Measurements from ENCODE around the gene AK9. TPM values are rescaled to one million over a fixed set of nuclear protein-coding genes. Genes with fewer than 3 reads are reported as not detected.

Gene AK9
- total and polyA plus RNA-seq, 2 of the 4 experiments (the other 2 are of a cell fraction), result 1.7 to 1.8 TPM

DNA sequence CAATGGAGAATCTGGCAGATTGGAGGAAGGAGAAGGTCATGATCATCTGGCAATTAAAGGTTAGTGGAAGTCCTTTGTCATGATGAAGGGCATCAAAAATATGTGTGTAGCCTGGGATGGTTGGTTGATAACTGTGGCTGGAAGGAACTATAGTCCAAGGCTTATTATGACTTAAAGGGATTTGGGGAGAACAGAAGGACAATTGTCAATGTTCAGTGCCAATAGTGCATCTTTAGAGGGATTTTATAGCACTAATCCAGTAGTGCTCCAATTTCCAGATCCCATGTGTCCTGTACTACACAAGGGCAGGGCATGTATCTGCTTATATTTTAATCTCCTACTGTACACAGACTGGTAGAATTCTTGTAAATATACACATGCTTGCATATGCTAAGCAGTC, 203.0 kb downstream of the AK9 start:
- Histone ChIP-seq H4K20me1 (ENCODE audit: insufficient read depth, low read length) (no peaks in the 10 kb centered on the region), H3K36me3 (ENCODE audit: control insufficient read depth, insufficient read depth, low read length) (no peaks in the 10 kb centered on the region), H4K91ac (ENCODE audit: insufficient read depth, low read depth, low read length) (no peak overlapping the region), H3K23ac (ENCODE audit: low read depth, low read length) (no peak overlapping the region), H2AFZ (replicated peaks; ENCODE audit: low read length, poor library complexity) (no peak overlapping the region), H3K18ac (ENCODE audit: low read depth, low read length) (no peak overlapping the region), H2BK20ac (ENCODE audit: low read depth, low read length) (no peak overlapping the region), H3K27me3 (ENCODE audit: control insufficient read depth, insufficient read depth, low read length) (peaks cover under 1% of the 10 kb centered on the region), H4K5ac (ENCODE audit: low read depth, low read length) (no peak overlapping the region), H2BK120ac (ENCODE audit: low read depth, low read length) (no peak overlapping the region), H3K9me1 (ENCODE audit: insufficient read depth, low read length) (no peaks in the 10 kb centered on the region), H3K79me1 (ENCODE audit: low read depth in 1 of 2, low read length in 2 of 2) (no peaks in the 10 kb centered on the region), H3K56ac (ENCODE audit: extremely low read depth, insufficient read depth, low read length) (no peak overlapping the region), H3K27ac (ENCODE audit: insufficient read depth, low read length) (no peak overlapping the region), H3K4ac (ENCODE audit: low read depth, low read length) (no peak overlapping the region), H2BK5ac (ENCODE audit: low read depth, low read length, poor library complexity, severe bottlenecking) (no peak overlapping the region), H2AK5ac (ENCODE audit: low read depth, low read length) (no peak overlapping the region), H3K14ac (replicated peaks; ENCODE audit: low read depth, low read length) (no peak overlapping the region), H4K8ac (ENCODE audit: low read depth in 2 of 2, low read length in 2 of 2) (no peak overlapping the region), H3K9ac (ENCODE audit: low read depth, low read length) (no peak overlapping the region), H2AK9ac (replicated peaks; ENCODE audit: low read depth, low read length, poor library complexity) (no peak overlapping the region), H3K4me1 (ENCODE audit: control insufficient read depth, insufficient read depth, low read length) (no peaks in the 10 kb centered on the region), H2BK15ac (ENCODE audit: low read depth, low read length) (no peak overlapping the region), H3K4me2 (ENCODE audit: low read depth, low read length) (no peak overlapping the region), H3K9me3 (ENCODE audit: control insufficient read depth, insufficient read depth, low read length) (no peaks in the 10 kb centered on the region), H3K4me3 (ENCODE audit: insufficient read depth, low read depth, low read length) (no peak overlapping the region)
- ATAC-seq (ENCODE audit: low read depth), result no peak
- no peak for TF ChIP-seq MAZ (IDR thresholded peaks at IDR 0.05; ENCODE audit: borderline replicate concordance, low read depth, low read length)
- TF ChIP-seq BHLHE40 (IDR thresholded peaks at IDR 0.05; ENCODE audit: low read depth, low read length), result no peak
- TF ChIP-seq RAD21 (IDR thresholded peaks at IDR 0.05; ENCODE audit: low read length), result no peak
- no peak for TF ChIP-seq NFE2L2 (IDR thresholded peaks at IDR 0.05; ENCODE audit: low read depth, low read length)
- TF ChIP-seq RCOR1 (IDR thresholded peaks at IDR 0.05; ENCODE audit: insufficient replicate concordance, low read length), result no peak
- TF ChIP-seq, protein P1, sequence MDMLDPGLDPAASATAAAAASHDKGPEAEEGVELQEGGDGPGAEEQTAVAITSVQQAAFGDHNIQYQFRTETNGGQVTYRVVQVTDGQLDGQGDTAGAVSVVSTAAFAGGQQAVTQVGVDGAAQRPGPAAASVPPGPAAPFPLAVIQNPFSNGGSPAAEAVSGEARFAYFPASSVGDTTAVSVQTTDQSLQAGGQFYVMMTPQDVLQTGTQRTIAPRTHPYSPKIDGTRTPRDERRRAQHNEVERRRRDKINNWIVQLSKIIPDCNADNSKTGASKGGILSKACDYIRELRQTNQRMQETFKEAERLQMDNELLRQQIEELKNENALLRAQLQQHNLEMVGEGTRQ (IDR thresholded peaks at IDR 0.05; ENCODE audit: low read depth, low read length), result no peak
- TF ChIP-seq CEBPB (IDR thresholded peaks at IDR 0.05; ENCODE audit: low read depth, low read length), result no peak
- no peak for TF ChIP-seq POLR2A (IDR thresholded peaks at IDR 0.05; ENCODE audit: low read depth, low read length)
- TF ChIP-seq, protein P2, sequence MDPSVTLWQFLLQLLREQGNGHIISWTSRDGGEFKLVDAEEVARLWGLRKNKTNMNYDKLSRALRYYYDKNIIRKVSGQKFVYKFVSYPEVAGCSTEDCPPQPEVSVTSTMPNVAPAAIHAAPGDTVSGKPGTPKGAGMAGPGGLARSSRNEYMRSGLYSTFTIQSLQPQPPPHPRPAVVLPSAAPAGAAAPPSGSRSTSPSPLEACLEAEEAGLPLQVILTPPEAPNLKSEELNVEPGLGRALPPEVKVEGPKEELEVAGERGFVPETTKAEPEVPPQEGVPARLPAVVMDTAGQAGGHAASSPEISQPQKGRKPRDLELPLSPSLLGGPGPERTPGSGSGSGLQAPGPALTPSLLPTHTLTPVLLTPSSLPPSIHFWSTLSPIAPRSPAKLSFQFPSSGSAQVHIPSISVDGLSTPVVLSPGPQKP (IDR thresholded peaks at IDR 0.05; ENCODE audit: borderline replicate concordance, low read depth, low read length), result no peak
- dilution Hi-C loops (cut with HindIII; ENCODE audit: low sequenced_read_pairs, unreplicated experiment), result no loop called here
- in situ Hi-C loops (cut with MboI; ENCODE audit: low sequenced_read_pairs), result no loop called here
- POLR2A ChIA-PET (ENCODE audit: unreplicated experiment), result no interaction called here
- BruUV-seq (replicated peaks), result no TSS peak
- intact Hi-C loops (cut with micrococcal nuclease), result no loop called here
- DNase-seq, result no peak
- CTCF ChIA-PET, result interaction anchor here (0.6 kb wide), 1 partner anchor 34 kb away, joined by 4 read pairs; no protein-coding TSS in a partner anchor
